H9 (cell line): Measurements from ENCODE around the gene SLC1A5. TPM values are rescaled to one million over a fixed set of nuclear protein-coding genes. Genes with fewer than 3 reads are reported as not detected.
A peak's percentile ranks its signal among the peaks of the same experiment; 100 is the strongest.

ENCODE experiments used
- DNase-seq: peaks from one replicate; pipeline ENCODE4 v3.0.0-alpha.2; 2017
- H2AFZ ChIP-seq: one replicate; pipeline ENCODE4 v1.6.1; 2013; ENCODE audit warnings: mild to moderate bottlenecking, low read length, control low read depth, moderate library complexity
- H2AK5ac ChIP-seq: 2 replicates; pipeline ENCODE4 v1.6.1; 2013; ENCODE audit warnings: low read length, control low read depth, mixed read lengths; ENCODE audit not compliant: insufficient read length
- H2BK120ac ChIP-seq: one replicate; pipeline ENCODE4 v1.6.1; 2013; ENCODE audit warnings: low read depth, mild to moderate bottlenecking, low read length, control low read depth, inconsistent platforms; ENCODE audit not compliant: poor library complexity, severe bottlenecking
- H2BK12ac ChIP-seq: 2 replicates; pipeline ENCODE4 v1.6.1; 2013; ENCODE audit warnings: low read length, control low read depth, mixed read lengths, low read depth; ENCODE audit not compliant: insufficient read length
- H2BK15ac ChIP-seq: 2 replicates; pipeline ENCODE4 v1.6.1; 2013; ENCODE audit warnings: low read depth, low read length, control low read depth
- H2BK20ac ChIP-seq: one replicate; pipeline ENCODE4 v1.6.1; 2013; ENCODE audit warnings: low read depth, mild to moderate bottlenecking, low read length, control low read depth, inconsistent platforms; ENCODE audit not compliant: poor library complexity, severe bottlenecking
- H2BK5ac ChIP-seq: 2 replicates; pipeline ENCODE4 v1.6.1; 2013; ENCODE audit warnings: low read length, control low read depth, mixed read lengths; ENCODE audit not compliant: insufficient read length
- H3K14ac ChIP-seq: 2 replicates; pipeline ENCODE4 v1.6.1; 2013; ENCODE audit warnings: low read length, control low read depth; ENCODE audit not compliant: insufficient read depth
- H3K18ac ChIP-seq: 2 replicates; pipeline ENCODE4 v1.6.1; 2013; ENCODE audit warnings: low read depth, mild to moderate bottlenecking, mixed read lengths, low read length, control low read depth; ENCODE audit not compliant: insufficient read length
- H3K23ac ChIP-seq: 2 replicates; pipeline ENCODE4 v1.6.1; 2013; ENCODE audit warnings: low read length, control low read depth, mixed read lengths, low read depth; ENCODE audit not compliant: insufficient read length
- H3K23me2 ChIP-seq: 2 replicates; pipeline ENCODE4 v1.6.1; 2013; ENCODE audit warnings: low read depth, mild to moderate bottlenecking, mixed read lengths, low read length, control low read depth; ENCODE audit not compliant: insufficient read length, poor library complexity, severe bottlenecking
- H3K27ac ChIP-seq: 2 replicates; pipeline ENCODE4 v1.5.1; 2013; ENCODE audit warnings: low read length, control low read depth, mixed read lengths, low read depth; ENCODE audit not compliant: insufficient read length
- H3K27me3 ChIP-seq: 2 replicates; pipeline ENCODE4 v1.6.1; 2013; ENCODE audit warnings: low read length, control low read depth, inconsistent platforms; ENCODE audit not compliant: insufficient read depth
- H3K4ac ChIP-seq: 2 replicates; pipeline ENCODE4 v1.6.1; 2013; ENCODE audit warnings: low read depth, mild to moderate bottlenecking, control low read depth, inconsistent platforms, low read length, moderate library complexity
- H3K4me1 ChIP-seq: 2 replicates; pipeline ENCODE4 v1.6.1; 2013; ENCODE audit warnings: low read length, control low read depth, inconsistent platforms; ENCODE audit not compliant: insufficient read depth
- H3K4me2 ChIP-seq: 2 replicates; pipeline ENCODE4 v1.6.1; 2013; ENCODE audit warnings: low read length, control low read depth, mixed read lengths; ENCODE audit not compliant: insufficient read length, insufficient read depth
- H3K56ac ChIP-seq: 2 replicates; pipeline ENCODE4 v1.6.1; 2013; ENCODE audit warnings: low read depth, mild to moderate bottlenecking, mixed read lengths, low read length, control low read depth; ENCODE audit not compliant: insufficient read length
- H3K79me1 ChIP-seq: 2 replicates; pipeline ENCODE4 v1.6.1; 2013; ENCODE audit warnings: low read depth, mild to moderate bottlenecking, moderate library complexity, low read length, control low read depth, inconsistent platforms; ENCODE audit not compliant: insufficient read depth, poor library complexity, severe bottlenecking
- H3K79me2 ChIP-seq: 2 replicates; pipeline ENCODE4 v1.6.1; 2013; ENCODE audit warnings: low read length, control low read depth, inconsistent platforms; ENCODE audit not compliant: insufficient read depth
- H3K9ac ChIP-seq: 2 replicates; pipeline ENCODE4 v1.6.1; 2013; ENCODE audit warnings: low read length, control low read depth, mixed read lengths; ENCODE audit not compliant: insufficient read length; ENCODE audit errors: extremely low read depth
- H3K9me3 ChIP-seq: one replicate; pipeline ENCODE4 v1.6.1; 2013; ENCODE audit warnings: low read depth, low read length, inconsistent platforms; ENCODE audit not compliant: control insufficient read depth
- H3T11ph ChIP-seq: one replicate; pipeline ENCODE4 v1.6.1; 2013; ENCODE audit warnings: mild to moderate bottlenecking, low read length, control low read depth, inconsistent platforms
- H4K20me1 ChIP-seq: one replicate; pipeline ENCODE4 v1.6.1; 2013; ENCODE audit not compliant: control insufficient read depth, insufficient read length, insufficient read depth
- H4K5ac ChIP-seq: 2 replicates; pipeline ENCODE4 v1.6.1; 2013; ENCODE audit warnings: low read depth, mild to moderate bottlenecking, mixed read lengths, low read length, control low read depth; ENCODE audit not compliant: insufficient read length
- H4K8ac ChIP-seq: replicated peaks from 2 replicates; pipeline ENCODE4 v1.6.1; 2013; ENCODE audit warnings: low read length, control low read depth, mixed read lengths, low read depth; ENCODE audit not compliant: insufficient read length
- H4K91ac ChIP-seq: 2 replicates; pipeline ENCODE4 v1.6.1; 2013; ENCODE audit warnings: low read depth, mild to moderate bottlenecking, moderate library complexity, mixed read lengths, low read length, control low read depth; ENCODE audit not compliant: insufficient read length
- H3K27ac Mint-ChIP-seq, 3 experiments: 2 replicates in 2 of 3; 3 replicates in 1 of 3; pipeline ENCODE4 v1.8.0; 2020 to 2021; ENCODE audit warnings: mixed read lengths in 3 of 3, mild to moderate bottlenecking in 1 of 3, moderate library complexity in 1 of 3
- H3K27me3 Mint-ChIP-seq: 2 replicates; pipeline ENCODE4 v1.8.0; 2021; ENCODE audit warnings: low read depth, mild to moderate bottlenecking, moderate library complexity, mixed read lengths
- H3K36me3 Mint-ChIP-seq, 3 experiments: 2 replicates in 2 of 3; 3 replicates in 1 of 3; pipeline ENCODE4 v1.8.0; 2020 to 2021; ENCODE audit warnings: low read depth in 3 of 3, mixed read lengths in 3 of 3; ENCODE audit not compliant: insufficient read depth in 1 of 3
- H3K4me1 Mint-ChIP-seq, 2 experiments: 2 replicates each; pipeline ENCODE4 v1.8.0; 2020; ENCODE audit warnings: mixed read lengths in 2 of 2
- H3K4me3 Mint-ChIP-seq, 2 experiments: 2 replicates in 1 of 2; 3 replicates in 1 of 2; pipeline ENCODE4 v1.8.0; 2020 to 2021; ENCODE audit warnings: mild to moderate bottlenecking in 2 of 2, mixed read lengths in 2 of 2, moderate library complexity in 1 of 2
- H3K9me3 Mint-ChIP-seq, 2 experiments: 2 replicates in 1 of 2; 3 replicates in 1 of 2; pipeline ENCODE4 v1.8.0; 2020; ENCODE audit warnings: mild to moderate bottlenecking in 2 of 2, mixed read lengths in 2 of 2, moderate library complexity in 1 of 2
- CTCF ChIP-seq: fragments of 200-600 bp; sonication (generic); conservative IDR thresholded peaks from 3 replicates; pipeline ENCODE4 v1.8.0; 2021; ENCODE audit warnings: antibody characterized with exemption, mild to moderate bottlenecking
- WGBS: extraction: QIAGEN DNeasy Blood & Tissue Kit; methylation state at CpG from one replicate; pipeline ENCODE4 v1.1.7; 2013; ENCODE audit warnings: missing lambda C conversion rate, low lambda C conversion rate, mixed read lengths; ENCODE audit not compliant: insufficient read length; ENCODE audit errors: extremely low coverage; 5-methylcytosine and 5-hydroxymethylcytosine counted together
- total RNA-seq: library from RNA; stranded (reverse); gene quantifications from 2 replicates; pipeline ENCODE4 v1.2.1, GENCODE V29; 2021

Gene SLC1A5
- total RNA-seq, 1 experiment from 2014 or later, result 258 TPM

GRCh38 chr19:46739290-46739771, 49.1 kb downstream of the SLC1A5 start:
- no peak overlapping the region for H3K27ac ChIP-seq

More at GRCh38 chr19:46739290-46739771, 49.1 kb downstream of the SLC1A5 start:
- no peaks in the 10 kb centered on the region for H3K23me2 ChIP-seq
- Mint-ChIP-seq H3K27ac (peak overlapping the region; percentile 66 to 72 (median 72); a peak in 6 of 7 replicates), H3K4me3 (no peak overlapping the region; a peak in 2 of 5 replicates), H3K9me3 (no peaks in the 10 kb centered on the region), H3K36me3 (peaks cover 22 to 69% (median 55%) of the 10 kb centered on the region in 3 experiments; a peak in 6 of 7 replicates), H3K4me1 (peaks cover 26 to 33% of the 10 kb centered on the region in 2 experiments), H3K27me3 (no peaks in the 10 kb centered on the region)
- no peak overlapping the region for H2BK120ac ChIP-seq
- no peak overlapping the region for H2BK15ac ChIP-seq
- H3K23ac ChIP-seq, result no peak overlapping the region
- H3K4me2 ChIP-seq, result no peak overlapping the region
- no peak overlapping the region for H4K8ac ChIP-seq
- H4K5ac ChIP-seq, result no peak overlapping the region
- H2AK5ac ChIP-seq, result no peak overlapping the region
- H2BK12ac ChIP-seq, result no peak overlapping the region
- H3K27me3 ChIP-seq, result no peaks in the 10 kb centered on the region
- H2BK5ac ChIP-seq, result no peak overlapping the region
- no peak overlapping the region for H3K56ac ChIP-seq
- WGBS, result no CpG with 5 or more reads among the region's 14 CpGs
- H2BK20ac ChIP-seq, result no peak overlapping the region
- H3K18ac ChIP-seq, result no peak overlapping the region
- DNase-seq, result no peak
- no peak overlapping the region for H4K91ac ChIP-seq
- H3T11ph ChIP-seq, result no peak overlapping the region
- H2AFZ ChIP-seq, result no peak overlapping the region
- 0 out of 2 replicates have a peak, but pooled peaks cover 3% of the 10 kb centered on the region for H3K4me1 ChIP-seq
- no peak for TF ChIP-seq CTCF
- H3K79me2 ChIP-seq, result peaks cover 39% of the 10 kb centered on the region
- no peaks in the 10 kb centered on the region for H4K20me1 ChIP-seq
- H3K14ac ChIP-seq, result no peak overlapping the region
- no peak overlapping the region for H3K9ac ChIP-seq
- no peaks in the 10 kb centered on the region for H3K9me3 ChIP-seq
- no peak overlapping the region for H3K4ac ChIP-seq
- peaks cover 3% of the 10 kb centered on the region for H3K79me1 ChIP-seq
